ENCODE results near the gene GPR68.

Gene GPR68

GRCh38 chr14:91223028-91223783 lies 21.3 kb downstream of the GPR68 start:
- CTCF ChIA-PET, result interaction anchor here (1.2 to 1.4 kb wide), 2 partner anchors 21 to 50 kb away, joined by 3 to 8 read pairs; partner anchors contain the start of gene GPR68
- POLR2A ChIA-PET, result no interaction called here
- no peak overlapping the region for H3K4me3 ChIP-seq (ENCODE audit: low read depth, low read length)
- TF ChIP-seq CTCF (IDR thresholded peaks at IDR 0.05; ENCODE audit: insufficient read depth, low read length, missing control alignments), result no peak
- DNase-seq (ENCODE audit: low read depth, low spot score), result no peak

GRCh38 chr14:91221270-91221669 lies 23.2 kb downstream of the GPR68 start:
- H3K4me3 ChIP-seq (ENCODE audit: low read depth, low read length), result no peak overlapping the region
- POLR2A ChIA-PET, result no interaction called here
- no peak for DNase-seq (ENCODE audit: low read depth, low spot score)
- no peak for TF ChIP-seq CTCF (IDR thresholded peaks at IDR 0.05; ENCODE audit: insufficient read depth, low read length, missing control alignments)
- CTCF ChIA-PET, result no interaction called here

- POLR2A ChIA-PET, result no interaction called here
- CTCF ChIA-PET, result no interaction called here
Measured at GRCh38 chr14:91220581-91221000, 23.9 kb downstream of the GPR68 start.

GRCh38 chr14:91219517-91220389 lies 24.8 kb downstream of the GPR68 start:
- TF ChIP-seq CTCF (IDR thresholded peaks at IDR 0.05; ENCODE audit: insufficient read depth, low read length, missing control alignments), result no peak
- ChIA-PET POLR2A (no interaction called here), CTCF (interaction anchor here (1.0 kb wide), 1 partner anchor 43 kb away, joined by 3 read pairs; no protein-coding TSS in a partner anchor)
- no peak for DNase-seq (ENCODE audit: low read depth, low spot score)
- H3K4me3 ChIP-seq (ENCODE audit: low read depth, low read length), result no peak overlapping the region

More at GRCh38 chr14:91220581-91221000, 23.9 kb downstream of the GPR68 start:
- H3K4me3 ChIP-seq (ENCODE audit: low read depth, low read length), result no peak overlapping the region
- no peak for DNase-seq (ENCODE audit: low read depth, low spot score)
- TF ChIP-seq CTCF (IDR thresholded peaks at IDR 0.05; ENCODE audit: insufficient read depth, low read length, missing control alignments), result no peak

GRCh38 chr14:91218014-91218413 lies 26.5 kb downstream of the GPR68 start:
- no peak for DNase-seq (ENCODE audit: low read depth, low spot score)
- ChIA-PET CTCF (interaction anchor here (0.9 to 1.9 kb wide), 2 partner anchors 44 to 67 kb away, joined by 4 to 6 read pairs; no protein-coding TSS in a partner anchor), POLR2A (no interaction called here)
- TF ChIP-seq CTCF (IDR thresholded peaks at IDR 0.05; ENCODE audit: insufficient read depth, low read length, missing control alignments), result no peak
- no peak overlapping the region for H3K4me3 ChIP-seq (ENCODE audit: low read depth, low read length)

- H3K4me3 ChIP-seq (ENCODE audit: low read depth, low read length), result no peak overlapping the region
- no peak for TF ChIP-seq CTCF (IDR thresholded peaks at IDR 0.05; ENCODE audit: insufficient read depth, low read length, missing control alignments)
- DNase-seq (ENCODE audit: low read depth, low spot score), result no peak
- POLR2A ChIA-PET, result no interaction called here
- CTCF ChIA-PET, result interaction anchor here (0.9 to 1.9 kb wide), 2 partner anchors 69 to 107 kb away, joined by 3 to 6 read pairs; no protein-coding TSS in a partner anchor
Measured at GRCh38 chr14:91216731-91217226, 27.7 kb downstream of the GPR68 start.

Data from AG04449 (cell line).